IPS-20b (cell line): ENCODE results near the gene HHATL.

Experiments used
- H3K27ac ChIP-seq: one replicate; pipeline ENCODE4 v1.5.1; 2013; ENCODE audit warnings: low read length
- H3K27me3 ChIP-seq: 2 replicates; pipeline ENCODE4 v1.6.1; 2013; ENCODE audit warnings: mild to moderate bottlenecking, low read length, inconsistent platforms; ENCODE audit not compliant: insufficient read depth
- H3K36me3 ChIP-seq: 2 replicates; pipeline ENCODE4 v1.6.1; 2013; ENCODE audit warnings: low read depth, mild to moderate bottlenecking, inconsistent platforms, low read length, moderate library complexity; ENCODE audit not compliant: insufficient read depth
- H3K4me1 ChIP-seq: 2 replicates; pipeline ENCODE4 v1.6.1; 2013; ENCODE audit warnings: mild to moderate bottlenecking, control low read depth, inconsistent platforms, low read length, moderate library complexity; ENCODE audit not compliant: insufficient read depth
- H3K4me3 ChIP-seq: 2 replicates; pipeline ENCODE4 v1.5.1; 2013; ENCODE audit warnings: mild to moderate bottlenecking, low read length, inconsistent platforms
- H3K9ac ChIP-seq: 2 replicates; pipeline ENCODE4 v1.6.1; 2013; ENCODE audit warnings: low read depth, mild to moderate bottlenecking, inconsistent platforms, low read length, moderate library complexity
- H3K9me3 ChIP-seq: 2 replicates; pipeline ENCODE4 v1.6.1; 2013; ENCODE audit warnings: mild to moderate bottlenecking, low read depth, low read length, inconsistent platforms; ENCODE audit not compliant: insufficient read depth

Gene HHATL

GRCh38 chr3:42662813-42663535, 39.6 kb downstream of the HHATL start:
- H3K27me3 ChIP-seq = no peaks in the 10 kb centered on the region
- no peaks in the 10 kb centered on the region for H3K36me3 ChIP-seq
- no peak overlapping the region for H3K4me3 ChIP-seq
- H3K9me3 ChIP-seq = no peaks in the 10 kb centered on the region
- no peak overlapping the region for H3K27ac ChIP-seq
- no peaks in the 10 kb centered on the region for H3K4me1 ChIP-seq
- H3K9ac ChIP-seq = no peak overlapping the region

DNA sequence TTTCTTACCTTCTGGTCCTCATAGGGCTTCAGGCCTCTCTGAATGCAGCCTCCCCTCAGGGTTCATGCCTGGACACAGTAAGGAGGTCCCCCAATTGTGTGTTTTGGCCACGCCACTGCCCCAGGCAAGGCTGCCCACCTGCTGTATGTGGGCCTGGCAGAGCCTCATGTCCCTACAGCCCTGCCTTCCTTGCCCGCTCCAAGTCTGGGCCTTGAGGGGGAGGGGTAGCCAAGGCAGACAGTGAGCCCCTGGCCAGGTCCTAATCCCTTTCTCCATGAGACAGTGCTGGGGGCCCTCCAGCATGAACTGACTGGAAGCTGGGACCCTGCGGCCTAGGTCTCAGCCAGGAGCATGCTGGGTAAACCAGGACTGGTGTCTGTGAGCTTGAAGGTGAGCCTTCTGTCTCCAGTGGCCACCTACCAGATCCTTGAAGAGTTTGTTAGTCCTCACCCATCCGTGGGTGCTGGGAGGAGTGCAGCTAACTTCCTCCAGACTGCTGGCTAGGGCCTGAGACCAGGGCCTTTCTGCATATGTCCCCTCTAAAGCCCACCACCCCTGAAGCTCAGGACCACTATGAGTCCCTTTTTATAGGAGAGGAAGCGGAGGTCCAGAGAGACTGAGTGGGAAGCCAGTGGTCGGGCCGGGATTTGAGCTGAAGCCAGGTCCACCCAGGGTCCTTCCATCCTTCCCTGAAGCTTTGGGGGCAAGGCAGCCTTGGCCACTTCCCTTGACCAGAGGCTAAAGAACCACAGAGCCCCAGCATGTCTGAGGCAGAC, 40.4 kb downstream of the HHATL start:
- H3K36me3 ChIP-seq = no peaks in the 10 kb centered on the region
- H3K27ac ChIP-seq = no peak overlapping the region
- H3K9me3 ChIP-seq = no peaks in the 10 kb centered on the region
- no peaks in the 10 kb centered on the region for H3K27me3 ChIP-seq
- H3K9ac ChIP-seq = no peak overlapping the region
- H3K4me3 ChIP-seq = no peak overlapping the region
- H3K4me1 ChIP-seq = no peaks in the 10 kb centered on the region

DNA sequence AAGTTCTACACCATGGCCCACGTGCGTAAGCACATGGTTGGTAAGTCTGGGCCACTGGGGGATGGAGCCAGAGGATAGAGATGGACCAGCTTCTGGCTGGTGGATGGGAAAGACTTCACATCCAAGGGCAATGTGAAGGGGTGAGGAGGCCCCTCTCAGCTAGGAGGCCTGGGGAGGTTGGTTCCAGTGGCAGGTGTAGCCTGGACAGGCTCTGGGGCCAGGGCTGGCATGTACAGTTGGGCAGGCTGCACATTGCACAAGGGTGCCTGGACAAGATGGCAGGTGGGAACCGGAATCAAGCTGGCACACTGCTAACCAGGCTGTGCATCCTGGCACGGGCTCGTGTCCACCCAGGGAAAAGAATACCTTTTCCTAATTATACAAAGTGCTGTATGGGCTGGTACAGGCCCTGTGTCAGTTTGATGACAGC, 41.0 kb downstream of the HHATL start:
- no peaks in the 10 kb centered on the region for H3K9me3 ChIP-seq
- H3K27ac ChIP-seq = no peak overlapping the region
- no peaks in the 10 kb centered on the region for H3K4me1 ChIP-seq
- no peak overlapping the region for H3K9ac ChIP-seq
- no peak overlapping the region for H3K4me3 ChIP-seq
- H3K27me3 ChIP-seq = no peaks in the 10 kb centered on the region
- H3K36me3 ChIP-seq = no peaks in the 10 kb centered on the region

GRCh38 chr3:42660898-42661297, 41.7 kb downstream of the HHATL start:
- Histone ChIP-seq H3K27ac (no peak overlapping the region), H3K9ac (no peak overlapping the region), H3K4me3 (no peak overlapping the region), H3K9me3 (no peaks in the 10 kb centered on the region), H3K27me3 (no peaks in the 10 kb centered on the region), H3K4me1 (no peaks in the 10 kb centered on the region; the same call in 1 of the 2 replicates), H3K36me3 (no peaks in the 10 kb centered on the region)

DNA sequence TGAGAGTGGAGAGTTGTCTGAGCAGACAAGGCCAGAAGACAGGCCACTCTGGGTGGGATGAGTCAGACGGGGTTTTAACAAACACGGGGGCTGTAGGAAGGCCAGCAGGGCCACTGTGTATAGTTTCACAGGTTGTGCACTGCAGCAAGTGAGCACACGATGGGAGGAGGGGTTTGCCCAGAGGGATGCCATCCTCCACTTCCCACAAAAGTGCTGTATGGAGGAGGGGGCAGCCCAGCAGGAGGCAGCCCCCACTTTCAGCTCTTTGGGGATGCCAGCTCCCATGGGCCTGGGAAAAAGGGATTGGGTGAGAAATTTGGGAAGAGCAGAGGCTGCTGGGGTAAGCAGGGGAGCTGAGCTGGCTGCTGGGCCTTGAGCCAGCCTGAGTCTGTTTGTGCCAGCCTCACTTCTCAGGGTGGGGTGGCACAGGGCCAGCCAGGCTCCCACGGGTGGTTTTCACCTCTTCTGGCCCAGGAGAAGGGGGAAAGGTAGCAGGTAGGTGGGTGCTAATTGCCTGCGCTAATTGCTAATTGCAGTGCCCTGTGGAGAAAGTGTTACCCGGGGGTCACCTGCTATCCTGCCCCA, 42.4 kb downstream of the HHATL start:
- Histone ChIP-seq H3K9me3 (no peaks in the 10 kb centered on the region), H3K27me3 (no peaks in the 10 kb centered on the region), H3K9ac (no peak overlapping the region; the same call in 1 of the 2 replicates), H3K36me3 (no peaks in the 10 kb centered on the region), H3K4me1 (peaks cover 2% of the 10 kb centered on the region; the same call in 1 of the 2 replicates), H3K4me3 (no peak overlapping the region), H3K27ac (no peak overlapping the region)

DNA sequence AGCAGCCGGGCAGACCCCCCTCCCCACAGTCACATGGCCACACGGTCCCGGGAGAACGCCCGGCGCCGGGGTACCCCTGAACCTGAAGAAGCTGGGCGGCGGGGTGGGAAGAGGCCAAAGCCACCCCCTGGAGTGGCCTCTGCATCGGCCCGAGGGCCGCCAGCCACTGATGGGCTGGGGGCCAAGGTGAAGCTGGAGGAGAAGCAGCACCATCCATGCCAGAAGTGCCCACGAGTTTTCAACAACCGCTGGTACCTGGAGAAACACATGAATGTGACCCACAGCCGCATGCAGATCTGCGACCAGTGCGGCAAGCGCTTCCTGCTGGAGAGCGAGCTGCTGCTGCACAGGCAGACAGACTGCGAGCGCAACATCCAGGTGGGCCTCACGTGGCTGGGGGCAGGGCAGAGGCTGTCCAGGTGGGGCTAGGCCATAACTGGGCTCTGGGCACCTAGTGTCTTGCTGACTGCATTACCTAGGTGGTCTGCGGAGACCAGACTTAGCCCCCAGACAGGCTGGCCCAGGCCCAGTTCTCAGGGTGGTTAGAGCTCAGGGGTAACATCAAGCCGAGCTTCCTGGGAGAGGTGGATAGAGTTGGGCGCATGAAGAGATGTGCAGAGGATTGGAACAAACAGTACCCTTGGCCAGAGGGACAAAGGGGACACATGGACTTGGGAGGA, 43.0 kb downstream of the HHATL start:
- Histone ChIP-seq H3K27ac (no peak overlapping the region), H3K9ac (no peak overlapping the region; the same call in 1 of the 2 replicates), H3K27me3 (no peaks in the 10 kb centered on the region), H3K9me3 (no peaks in the 10 kb centered on the region), H3K36me3 (no peaks in the 10 kb centered on the region), H3K4me3 (no peak overlapping the region), H3K4me1 (peaks cover 6% of the 10 kb centered on the region; the same call in 1 of the 2 replicates)

DNA sequence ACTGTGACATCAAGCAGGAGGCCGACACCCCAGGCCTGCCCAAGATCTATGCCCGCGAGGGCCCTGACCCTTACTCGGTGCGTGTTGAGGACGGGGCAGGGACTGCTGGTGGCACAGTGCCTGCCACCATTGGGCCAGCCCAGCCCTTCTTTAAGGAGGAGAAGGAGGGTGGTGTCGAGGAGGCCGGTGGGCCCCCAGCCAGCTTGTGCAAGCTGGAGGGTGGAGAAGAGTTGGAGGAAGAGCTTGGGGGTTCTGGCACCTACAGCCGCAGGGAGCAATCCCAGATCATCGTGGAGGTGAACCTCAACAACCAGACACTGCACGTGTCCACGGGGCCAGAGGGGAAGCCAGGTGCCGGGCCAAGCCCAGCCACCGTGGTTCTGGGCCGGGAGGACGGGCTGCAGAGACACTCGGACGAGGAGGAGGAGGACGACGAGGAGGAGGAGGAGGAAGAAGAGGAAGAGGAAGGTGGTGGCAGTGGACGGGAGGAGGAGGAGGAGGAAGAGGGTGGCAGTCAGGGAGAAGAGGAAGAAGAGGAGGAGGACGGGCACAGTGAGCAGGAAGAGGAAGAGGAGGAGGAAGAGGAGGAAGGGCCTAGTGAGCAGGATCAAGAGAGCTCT, 43.7 kb downstream of the HHATL start:
- H3K4me1 ChIP-seq = peaks cover 6% of the 10 kb centered on the region; the same call in 1 of the 2 replicates
- no peak overlapping the region for H3K27ac ChIP-seq
- no peaks in the 10 kb centered on the region for H3K27me3 ChIP-seq
- no peak overlapping the region for H3K4me3 ChIP-seq
- H3K9ac ChIP-seq = no peak overlapping the region
- no peaks in the 10 kb centered on the region for H3K36me3 ChIP-seq
- H3K9me3 ChIP-seq = no peaks in the 10 kb centered on the region

DNA sequence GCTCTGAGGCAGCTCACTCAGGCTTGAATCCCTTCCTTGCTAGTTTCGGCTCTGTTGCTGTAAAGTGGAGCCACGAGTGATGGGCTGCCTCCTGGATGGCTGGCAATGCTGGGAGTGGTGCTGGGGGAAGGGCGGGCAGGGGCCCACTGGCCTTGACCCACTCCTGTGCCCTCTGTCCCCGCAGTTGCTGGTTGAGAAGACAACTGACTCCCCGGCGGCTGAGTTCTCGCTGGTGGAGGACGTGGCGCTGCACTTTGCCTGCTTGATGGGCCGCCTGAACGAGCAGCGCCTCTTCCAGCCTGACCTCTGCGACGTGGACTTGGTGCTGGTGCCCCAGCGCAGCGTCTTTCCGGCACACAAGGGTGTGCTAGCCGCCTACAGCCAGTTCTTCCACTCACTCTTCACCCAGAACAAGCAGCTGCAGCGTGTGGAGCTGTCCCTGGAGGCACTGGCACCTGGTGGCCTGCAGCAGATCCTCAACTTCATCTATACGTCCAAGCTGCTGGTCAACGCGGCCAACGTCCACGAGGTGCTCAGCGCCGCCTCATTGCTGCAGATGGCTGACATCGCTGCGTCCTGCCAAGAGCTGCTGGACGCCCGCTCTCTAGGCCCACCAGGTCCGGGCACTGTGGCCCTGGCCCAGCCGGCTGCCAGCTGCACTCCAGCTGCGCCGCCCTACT, 44.4 kb downstream of the HHATL start:
- Histone ChIP-seq H3K9me3 (no peaks in the 10 kb centered on the region), H3K9ac (no peak overlapping the region)

GRCh38 chr3:42657675-42658074, 44.9 kb downstream of the HHATL start:
- Histone ChIP-seq H3K9ac (no peak overlapping the region), H3K27me3 (no peaks in the 10 kb centered on the region), H3K9me3 (no peaks in the 10 kb centered on the region), H3K4me1 (peaks cover 10% of the 10 kb centered on the region; the same call in 1 of the 2 replicates), H3K36me3 (no peaks in the 10 kb centered on the region), H3K4me3 (no peak overlapping the region), H3K27ac (no peak overlapping the region)

More for the DNA sequence above, 44.4 kb downstream of the HHATL start:
- Histone ChIP-seq H3K27me3 (no peaks in the 10 kb centered on the region), H3K27ac (no peak overlapping the region), H3K36me3 (no peaks in the 10 kb centered on the region), H3K4me3 (no peak overlapping the region), H3K4me1 (peaks cover 7% of the 10 kb centered on the region; the same call in 1 of the 2 replicates)

- H3K9me3 ChIP-seq = no peaks in the 10 kb centered on the region
- H3K27ac ChIP-seq = no peak overlapping the region
- H3K27me3 ChIP-seq = no peaks in the 10 kb centered on the region
- no peak overlapping the region for H3K4me3 ChIP-seq
- peaks cover 13% of the 10 kb centered on the region for H3K4me1 ChIP-seq
- no peaks in the 10 kb centered on the region for H3K36me3 ChIP-seq
- no peak overlapping the region for H3K9ac ChIP-seq
Measured at GRCh38 chr3:42656680-42657610, 45.7 kb downstream of the HHATL start.
